HG03060 (cell line): ENCODE data around the gene GLYATL1B.
"Not testable (repeated sequence)": the region's sequence is repeated elsewhere in the genome, so short reads cannot be mapped to it uniquely, and the experiment has no call there.

Experiments used
- ATAC-seq: cut with Tn5 transposase; IDR thresholded peaks from one replicate; pipeline ENCODE4 v1.9.1; 2021; ENCODE audit warnings: low read depth, moderate number of reproducible peaks; ENCODE audit not compliant: unreplicated experiment

GLYATL1B gene, protein sequence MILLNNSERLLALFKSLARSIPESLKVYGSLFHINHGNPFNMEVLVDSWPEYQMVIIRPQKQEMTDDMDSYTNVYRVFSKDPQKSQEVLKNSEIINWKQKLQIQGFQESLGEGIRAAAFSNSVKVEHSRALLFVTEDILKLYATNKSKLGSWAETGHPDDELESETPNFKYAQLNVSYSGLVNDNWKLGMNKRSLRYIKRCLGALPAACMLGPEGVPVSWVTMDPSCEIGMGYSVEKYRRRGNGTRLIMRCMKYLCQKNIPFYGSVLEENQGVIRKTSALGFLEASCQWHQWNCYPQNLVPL

DNA sequence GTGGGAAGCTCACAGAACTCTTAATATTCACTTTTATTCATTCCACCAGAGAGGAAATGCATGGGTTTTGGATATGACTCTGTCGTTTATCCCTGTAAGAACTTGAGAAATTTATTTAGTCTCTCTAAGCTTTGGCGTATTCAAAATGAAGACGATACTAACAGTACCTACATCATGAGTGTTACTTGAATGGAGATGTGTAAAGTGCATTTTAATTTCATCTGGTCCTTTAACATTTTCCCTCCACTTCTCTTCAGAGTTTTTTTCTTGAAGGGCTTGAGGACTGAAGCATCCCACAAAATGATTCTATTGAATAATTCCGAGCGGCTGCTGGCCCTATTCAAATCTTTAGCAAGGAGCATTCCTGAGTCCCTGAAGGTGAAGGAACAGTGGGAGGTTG lies at the start of gene GLYATL1B:
Gene GLYATL1B, plus strand, starts transcription at position 301 of the 400 bp plus-strand sequence. Its CDS starts 0 bp downstream, at position 301.
- not testable (repeated sequence) for ATAC-seq

DNA sequence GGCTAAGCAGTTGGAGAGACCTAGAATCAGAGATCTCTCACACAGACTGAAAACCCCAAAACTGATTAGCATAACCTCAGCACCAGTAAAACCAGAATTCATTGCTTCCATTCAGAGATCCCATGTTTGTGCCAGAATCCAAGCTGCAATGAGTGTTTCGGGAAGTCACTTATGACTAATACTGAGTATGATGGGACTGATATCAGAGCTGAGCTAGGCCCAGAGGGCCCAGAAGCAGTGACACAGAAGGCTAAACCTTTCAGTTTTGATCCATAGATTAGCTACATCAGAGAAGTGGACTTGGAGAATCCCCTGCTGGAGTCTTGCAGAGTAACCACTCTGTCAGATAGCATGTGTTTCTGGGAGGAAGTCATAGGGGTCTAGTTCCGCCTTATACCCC lies 49.6 kb upstream of the GLYATL1B start:
- ATAC-seq: not testable (repeated sequence)

DNA sequence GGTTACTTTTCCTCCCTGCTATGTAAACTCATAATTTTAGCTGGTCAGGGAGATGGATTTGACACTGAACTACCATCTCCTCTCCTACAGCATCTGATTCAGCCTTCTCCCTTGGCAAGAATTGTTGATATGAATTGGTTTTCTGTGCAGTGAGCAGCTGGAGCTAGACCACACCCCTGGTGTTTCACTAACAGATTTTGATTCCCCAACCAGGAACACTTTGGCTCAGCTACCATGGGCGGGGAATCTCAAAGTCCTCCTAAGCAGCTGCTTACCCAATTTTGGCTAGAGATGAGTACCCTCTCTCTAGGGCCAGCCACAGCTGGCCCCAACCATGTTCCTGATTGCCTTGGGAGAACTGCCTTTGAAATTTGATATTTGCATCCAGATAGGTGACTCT lies 48.7 kb upstream of the GLYATL1B start:
- not testable (repeated sequence) for ATAC-seq

DNA sequence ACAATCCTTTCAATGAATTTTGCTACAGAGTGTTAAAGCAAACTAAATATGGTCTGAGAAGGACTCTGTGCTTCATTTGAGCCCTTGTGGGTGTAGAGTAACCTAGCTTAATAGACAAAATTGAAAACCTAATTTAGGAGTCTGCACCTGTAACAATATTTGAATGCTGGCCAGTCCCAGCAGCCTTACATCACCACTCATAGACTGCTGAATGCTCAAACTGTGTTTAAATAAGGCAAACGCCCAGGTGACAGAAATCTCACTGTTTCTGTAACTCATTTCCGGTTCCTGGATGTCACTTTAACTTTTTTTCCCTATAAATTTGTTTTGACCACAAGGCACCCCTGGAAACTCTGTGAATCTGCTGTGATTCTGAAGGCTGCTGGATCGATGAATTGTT lies 45.5 kb upstream of the GLYATL1B start:
- ATAC-seq: no peak

DNA sequence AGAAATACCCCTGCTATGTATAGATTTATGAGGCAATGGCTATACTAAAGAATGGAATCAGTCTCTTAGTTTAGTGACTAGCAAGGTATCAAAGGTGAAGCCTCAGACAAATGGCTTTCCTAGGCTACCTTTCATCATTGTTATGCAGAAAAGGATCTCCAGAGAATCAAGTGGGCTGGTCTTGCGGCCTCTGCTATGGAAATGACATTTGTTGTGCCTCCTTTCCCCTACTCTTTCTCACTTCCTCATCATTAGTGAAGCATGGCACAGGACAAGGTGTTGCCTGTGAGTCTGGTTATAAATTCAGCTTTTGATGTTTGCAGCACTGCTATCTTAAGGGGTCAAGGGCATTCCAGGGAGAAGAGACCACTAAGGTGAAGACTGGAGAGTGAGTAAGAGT lies 34.7 kb upstream of the GLYATL1B start:
- not testable (repeated sequence) for ATAC-seq

DNA sequence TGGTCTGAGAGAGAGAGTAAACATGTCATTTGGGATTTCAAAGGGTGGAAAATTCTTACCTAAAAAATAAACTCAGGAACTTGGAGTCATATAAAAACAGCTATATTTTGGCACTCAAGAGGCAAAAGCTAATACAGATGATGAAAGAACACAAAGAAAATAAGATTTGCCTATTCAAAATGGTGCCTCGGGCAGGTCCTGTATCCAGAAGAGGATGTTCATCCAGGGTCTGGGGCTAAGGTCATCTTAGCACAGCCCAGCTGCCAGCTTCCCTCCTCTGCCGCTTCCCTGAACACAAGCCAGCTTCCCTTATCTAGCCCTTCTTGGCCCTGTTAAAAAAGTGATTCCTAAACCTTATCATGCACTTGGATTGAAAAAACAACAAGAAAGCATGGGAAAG lies 33.8 kb upstream of the GLYATL1B start:
- not testable (repeated sequence) for ATAC-seq

DNA sequence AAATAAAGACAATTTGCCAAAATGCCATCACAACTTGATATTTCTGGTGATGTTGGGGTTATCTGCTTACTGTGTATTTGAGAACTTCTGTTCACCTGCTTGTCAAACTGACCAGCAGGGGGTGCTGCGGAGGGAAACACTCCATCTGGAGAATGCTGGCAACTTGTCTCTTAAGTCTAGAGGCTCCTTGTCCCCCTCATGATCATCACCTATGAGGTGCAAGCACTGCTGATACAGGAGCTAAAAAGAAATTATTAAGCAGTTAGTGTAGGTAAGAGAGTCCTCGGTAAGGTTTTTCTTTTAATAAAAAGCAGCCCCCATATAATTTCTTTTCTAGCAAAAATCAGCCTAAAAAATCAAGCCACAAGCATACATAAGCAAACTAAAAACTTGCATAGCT lies 32.7 kb upstream of the GLYATL1B start:
- no peak for ATAC-seq

DNA sequence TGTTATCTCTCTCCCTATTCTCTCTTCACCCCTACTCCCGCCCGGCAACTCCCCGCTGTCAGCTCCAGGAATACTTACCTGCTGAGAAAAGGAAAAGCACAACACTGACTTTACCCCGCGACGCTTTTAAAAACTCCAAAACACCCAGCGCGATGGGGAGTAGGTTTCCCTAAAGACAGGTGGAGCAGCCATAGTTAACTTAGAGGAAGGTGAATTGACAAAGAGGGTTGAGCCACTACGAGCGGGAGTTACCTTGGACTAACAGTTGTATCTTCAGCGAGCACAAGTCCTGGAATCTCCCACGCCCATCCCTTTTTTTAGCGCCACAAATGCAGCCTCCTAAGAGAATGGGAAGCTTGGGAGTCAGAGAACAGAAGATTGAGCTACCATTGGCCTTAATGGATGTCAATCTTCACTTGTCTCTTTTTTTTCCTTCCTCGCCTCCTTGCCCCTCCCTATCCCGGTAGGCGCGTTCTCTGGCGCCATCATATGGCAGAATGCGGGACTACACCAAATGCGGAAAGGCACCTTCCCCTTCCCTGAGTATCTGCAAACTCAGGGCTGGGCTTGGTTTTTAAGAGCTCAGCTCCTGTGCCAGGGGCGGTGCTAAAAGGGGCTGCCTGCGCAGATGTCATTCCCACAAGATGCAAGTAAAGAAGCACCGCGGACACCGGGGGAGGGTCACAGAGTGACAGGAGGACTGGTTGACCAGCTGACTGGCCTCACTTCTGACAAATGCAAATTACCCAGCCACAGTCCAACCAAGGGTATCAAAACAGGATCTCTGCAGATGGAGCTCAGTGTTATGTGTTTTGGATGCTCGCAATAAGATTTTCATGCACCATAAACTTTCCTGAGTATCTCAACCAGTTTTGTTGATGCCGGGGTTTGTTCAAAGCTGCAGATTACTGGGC lies 27.7 kb upstream of the GLYATL1B start:
- peak; percentile 90 for ATAC-seq

DNA sequence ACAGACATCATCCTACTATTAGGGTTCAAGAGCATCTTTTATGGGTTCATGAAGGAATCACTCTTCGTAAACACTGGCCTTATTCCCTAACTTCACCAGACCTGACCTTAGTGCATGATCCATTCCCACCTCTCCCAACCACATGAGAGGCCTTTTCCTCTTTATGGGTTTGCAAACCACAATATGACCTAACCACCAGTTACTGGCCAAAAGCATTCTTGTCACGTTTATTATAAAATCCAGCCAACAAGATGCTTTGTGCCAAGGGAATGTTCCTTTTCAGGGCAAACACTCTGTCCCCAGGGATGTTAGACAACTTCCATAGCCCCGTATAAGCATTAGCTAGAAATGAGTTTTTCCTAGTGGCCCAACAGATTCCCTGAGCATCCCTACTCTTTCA lies 26.0 kb upstream of the GLYATL1B start:
- not testable (repeated sequence) for ATAC-seq

DNA sequence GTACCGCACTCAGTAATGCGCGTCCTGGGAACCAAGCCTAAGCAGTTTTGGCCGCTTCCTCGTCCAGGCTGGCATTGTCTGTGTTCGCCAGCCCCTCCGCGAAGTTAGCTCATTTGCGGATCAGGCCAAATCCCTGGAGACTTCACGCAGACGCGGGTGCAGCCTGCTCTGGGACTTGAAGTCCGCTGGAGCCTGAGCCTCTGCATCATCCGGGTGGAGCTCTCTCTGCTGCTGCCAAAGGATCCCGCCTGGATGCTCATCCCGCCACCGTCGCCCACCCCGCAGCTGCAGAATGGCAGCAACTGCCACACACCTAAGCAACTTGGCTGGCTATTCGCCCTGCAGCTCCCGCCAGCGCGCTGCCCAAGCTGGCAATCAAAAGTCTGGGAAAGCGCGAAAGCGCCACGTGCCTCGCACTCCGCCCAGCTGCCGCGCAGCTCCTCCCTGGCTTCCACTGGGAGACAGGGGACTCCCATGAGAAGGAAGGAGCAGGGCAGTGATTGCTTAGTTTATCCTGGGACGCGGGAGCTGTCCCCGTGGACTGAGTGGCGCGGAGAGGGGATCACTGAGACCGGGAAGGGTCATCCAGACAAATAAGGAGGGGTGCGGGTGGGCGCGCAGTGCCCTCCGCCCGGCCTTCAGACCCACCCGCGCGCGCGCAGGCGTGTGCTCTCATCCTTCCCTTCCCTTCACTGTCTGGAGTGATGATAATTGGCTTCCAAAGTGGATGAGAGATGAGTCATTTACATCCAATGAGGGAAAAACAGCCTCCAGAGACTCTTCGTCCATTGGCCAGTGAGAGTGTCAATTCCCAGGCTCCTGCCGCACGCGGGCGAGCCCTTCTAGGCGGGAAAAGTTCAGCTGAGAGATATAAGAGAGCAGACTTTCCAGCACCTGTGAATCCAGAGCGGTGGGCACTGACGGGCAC lies 23.2 kb upstream of the GLYATL1B start:
- no peak for ATAC-seq

DNA sequence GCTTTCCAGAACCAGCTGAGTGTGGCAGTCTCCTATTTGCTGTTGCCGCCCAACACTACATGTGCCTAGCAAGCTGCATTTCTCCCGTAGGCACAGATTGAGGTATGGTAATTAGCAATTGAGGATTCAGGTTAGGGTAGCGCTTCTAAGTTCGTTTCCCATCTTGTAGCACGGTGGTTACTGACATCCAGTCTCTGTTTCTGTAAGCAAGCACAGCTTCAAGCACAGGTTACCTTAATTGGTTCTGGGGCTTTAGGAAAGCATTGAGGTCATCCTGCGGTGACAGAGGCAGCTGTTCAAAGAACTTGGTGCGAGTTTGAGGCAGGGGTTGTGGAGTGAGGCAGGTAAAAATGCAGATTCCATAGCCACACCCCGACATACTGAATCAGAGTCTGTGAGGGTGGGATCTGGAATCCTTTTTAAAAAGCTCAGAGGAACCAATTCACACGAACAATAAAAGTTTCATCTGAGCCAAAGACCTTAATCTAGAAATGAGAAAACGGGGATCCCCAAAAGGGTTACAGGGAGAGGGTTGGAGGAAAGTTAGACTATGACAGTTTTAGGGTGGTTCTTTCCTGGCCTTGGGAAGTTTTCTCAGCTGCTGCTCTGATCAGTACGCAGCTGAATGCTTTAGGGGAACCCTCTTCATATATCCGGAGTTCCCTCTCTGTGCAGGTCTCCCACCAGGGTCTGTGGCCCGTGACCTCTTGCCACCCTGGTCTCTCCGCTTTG lies 21.9 kb upstream of the GLYATL1B start:
- peak; percentile 58 for ATAC-seq

DNA sequence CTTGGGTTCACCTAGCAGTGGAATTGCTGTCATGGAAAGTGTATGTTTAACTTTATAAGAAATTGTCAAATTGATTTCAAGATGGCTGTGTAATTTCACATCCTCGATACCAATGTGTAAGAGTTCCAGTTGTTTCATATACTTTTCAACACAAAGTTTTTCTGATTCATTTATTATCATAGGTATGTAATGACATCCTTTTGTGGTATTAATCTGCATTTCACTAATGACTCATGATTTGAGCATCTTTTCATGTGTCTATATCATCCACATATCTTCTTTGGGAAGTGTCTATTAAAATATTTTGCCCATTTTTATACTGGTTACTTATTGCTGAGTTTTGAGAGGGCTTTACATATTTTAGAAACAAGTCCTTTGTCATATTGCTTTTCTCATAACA lies 17.0 kb upstream of the GLYATL1B start:
- ATAC-seq: no peak

DNA sequence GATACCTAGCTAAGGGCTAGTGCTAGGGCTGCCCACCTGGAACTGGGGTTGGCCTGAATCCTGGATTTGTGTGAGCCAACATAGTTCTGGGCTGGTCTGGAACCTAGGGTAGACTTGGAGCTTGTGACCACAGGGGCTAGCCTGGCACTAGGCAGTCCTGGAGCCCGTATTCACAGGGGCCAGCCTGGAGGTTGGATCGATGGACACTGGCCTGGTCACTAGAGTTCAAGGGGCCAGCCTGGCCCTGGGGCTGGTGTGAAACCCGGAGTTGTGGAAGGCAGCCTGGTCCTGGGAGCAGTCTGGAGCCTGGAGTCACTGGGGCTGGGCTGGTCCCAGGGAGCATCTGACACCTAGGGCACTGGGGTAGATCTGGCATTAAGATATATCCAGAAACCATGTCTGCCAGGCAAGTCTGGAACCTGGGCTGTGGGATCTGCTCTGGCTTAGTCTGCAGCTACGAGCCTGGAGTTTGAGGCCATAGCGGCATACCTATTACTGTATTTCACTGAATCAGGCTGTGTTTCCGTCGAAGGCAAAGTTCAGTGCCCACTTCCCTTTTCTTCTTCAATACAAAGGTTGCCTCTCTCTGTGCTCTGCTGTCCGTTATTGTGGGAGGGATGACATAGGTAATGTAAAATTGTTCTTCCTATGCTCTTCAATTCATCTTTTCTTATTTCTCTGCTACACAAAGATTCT lies 9.1 kb upstream of the GLYATL1B start:
- ATAC-seq: peak; percentile 76

DNA sequence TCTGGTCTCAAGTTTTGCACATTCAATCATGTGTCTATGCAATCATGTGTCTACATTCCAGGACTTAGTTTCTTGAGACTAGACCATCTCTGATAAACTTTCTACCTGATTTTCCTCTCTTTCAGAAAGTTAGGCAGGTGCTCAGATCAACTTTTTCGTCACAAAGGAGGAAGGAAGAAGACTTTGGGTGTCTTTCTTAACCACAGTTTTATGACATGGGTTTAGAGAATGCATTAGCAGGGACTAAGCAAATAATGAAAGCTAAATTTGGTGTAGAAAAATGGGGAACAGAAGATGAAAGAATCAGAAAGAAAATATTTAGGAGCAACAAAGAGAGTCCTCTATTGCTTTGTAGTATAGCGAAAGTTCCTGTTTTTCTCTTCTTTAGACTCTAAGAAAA lies 7.7 kb upstream of the GLYATL1B start:
- no peak for ATAC-seq

DNA sequence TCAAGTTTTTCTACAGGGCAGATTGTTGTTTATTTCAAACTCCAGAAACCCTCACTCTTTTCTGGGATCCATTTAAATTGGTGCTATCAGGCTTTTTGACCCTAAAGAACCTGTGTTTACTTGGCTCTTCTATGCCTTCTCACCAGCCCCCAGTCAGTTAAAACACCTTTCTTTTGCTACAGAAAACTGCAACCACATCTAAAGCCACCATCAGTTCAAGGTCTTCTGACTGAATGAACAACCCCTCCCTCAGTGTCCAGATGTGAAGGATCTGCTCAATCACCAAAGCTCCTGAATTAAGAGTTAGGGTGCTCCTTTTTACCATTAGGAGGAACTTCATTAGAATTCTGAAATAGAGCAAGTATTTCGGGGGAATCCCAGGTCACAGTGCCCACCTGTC lies 7.0 kb upstream of the GLYATL1B start:
- ATAC-seq: no peak

DNA sequence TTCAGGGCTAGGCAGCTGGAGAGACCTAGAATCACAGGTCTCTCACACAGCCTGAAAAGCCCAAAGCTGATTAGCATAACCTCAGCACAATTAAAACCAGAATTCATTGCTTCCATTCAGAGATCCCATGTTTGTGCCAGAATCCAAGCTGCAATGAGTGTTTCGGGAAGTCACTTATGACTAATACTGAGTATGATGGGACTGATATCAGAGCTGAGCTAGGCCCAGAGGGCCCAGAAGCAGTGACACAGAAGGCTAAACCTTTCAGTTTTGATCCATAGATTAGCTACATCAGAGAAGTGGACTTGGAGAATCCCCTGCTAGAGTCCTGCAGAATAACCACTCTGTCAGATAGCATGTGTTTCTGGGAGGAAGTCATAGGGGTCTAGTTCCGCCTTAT lies 5.7 kb upstream of the GLYATL1B start:
- not testable (repeated sequence) for ATAC-seq

DNA sequence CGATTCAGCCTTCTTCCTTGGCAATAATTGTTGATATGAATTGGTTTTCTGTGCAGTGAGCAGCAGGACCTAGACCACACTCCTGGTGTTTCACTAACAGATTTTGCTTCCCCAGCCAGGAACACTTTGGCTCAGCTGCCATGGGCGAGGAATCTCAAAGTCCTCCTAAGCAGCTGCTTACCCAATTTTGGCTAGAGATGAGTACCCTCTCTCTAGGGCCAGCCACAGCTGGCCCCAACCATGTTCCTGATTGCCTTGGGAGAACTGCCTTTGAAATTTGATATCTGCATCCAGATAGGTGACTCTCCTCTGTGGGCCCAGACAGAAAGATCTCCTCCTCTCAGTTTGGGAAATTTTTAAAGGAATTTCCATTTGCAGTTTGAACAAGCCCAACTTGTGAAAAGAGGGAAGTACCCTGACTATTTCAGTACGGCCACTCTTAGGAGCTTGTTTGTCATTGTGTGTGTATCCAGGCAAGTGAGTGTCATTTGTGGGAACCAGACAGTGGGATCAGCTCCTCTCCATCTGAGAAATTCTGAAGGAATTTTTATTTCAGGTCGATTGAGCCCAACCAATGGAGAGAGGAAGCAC lies 4.6 kb upstream of the GLYATL1B start:
- not testable (repeated sequence) for ATAC-seq

DNA sequence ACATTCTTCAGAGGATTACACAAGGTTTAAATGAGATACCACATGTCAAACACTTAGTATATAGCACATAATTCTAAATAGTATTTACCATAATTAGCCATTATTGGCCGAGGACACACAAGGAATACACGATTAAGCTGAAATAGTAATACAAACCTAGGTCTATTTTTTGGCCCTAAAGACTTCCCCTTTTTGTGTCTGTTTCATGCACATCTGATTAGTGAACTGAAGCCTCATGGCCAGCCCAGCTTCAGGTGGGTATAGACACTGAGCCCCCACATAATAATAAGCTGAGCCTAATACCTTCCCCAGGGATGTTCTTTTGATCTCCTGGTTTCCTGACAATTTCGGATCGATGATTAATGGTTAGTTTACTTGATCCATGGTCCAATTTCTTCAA lies 2.1 kb downstream of the GLYATL1B start:
- ATAC-seq: no peak

DNA sequence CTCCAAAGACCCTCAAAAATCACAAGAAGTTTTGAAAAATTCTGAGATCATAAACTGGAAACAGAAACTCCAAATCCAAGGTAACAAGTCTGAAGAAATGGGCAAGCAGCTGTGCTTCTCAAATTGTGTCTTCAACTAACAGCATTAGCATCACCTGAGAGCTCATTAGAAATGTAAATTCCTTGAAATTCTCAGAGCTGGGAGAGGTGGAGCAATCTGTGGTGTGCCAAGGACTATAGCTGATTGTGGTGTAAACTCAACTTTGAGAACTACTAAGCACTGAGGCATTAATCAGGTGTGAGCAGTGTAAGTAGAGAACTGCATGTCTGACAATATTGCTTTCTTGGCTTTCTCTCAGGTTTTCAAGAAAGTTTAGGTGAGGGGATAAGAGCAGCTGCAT lies 7.5 kb downstream of the GLYATL1B start:
- ATAC-seq: not testable (repeated sequence)
